Mesothelial cell of epicardium (in vitro differentiated cells): ENCODE data around the gene CYTH3. TPM values are rescaled to one million over a fixed set of nuclear protein-coding genes. Genes with fewer than 3 reads are reported as not detected.

ENCODE experiments used
- DNase-seq, 2 experiments: peaks; one replicate each; pipeline ENCODE4 v3.0.0; 2021; ENCODE audit warnings: low spot score in 2 of 2; ENCODE audit not compliant: unreplicated experiment in 2 of 2
- H3K27ac Mint-ChIP-seq: 2 replicates; pipeline ENCODE4 v1.8.0; 2021; ENCODE audit warnings: mixed read lengths
- H3K27me3 Mint-ChIP-seq: 2 replicates; pipeline ENCODE4 v1.8.0; 2021; ENCODE audit warnings: low read depth, mixed read lengths
- H3K36me3 Mint-ChIP-seq: 2 replicates; pipeline ENCODE4 v1.8.0; 2021; ENCODE audit warnings: mixed read lengths
- H3K4me1 Mint-ChIP-seq: 2 replicates; pipeline ENCODE4 v1.8.0; 2021; ENCODE audit warnings: mixed read lengths
- H3K4me3 Mint-ChIP-seq: 2 replicates; pipeline ENCODE4 v1.8.0; 2021; ENCODE audit warnings: mild to moderate bottlenecking, moderate library complexity, mixed read lengths
- H3K9me3 Mint-ChIP-seq: 2 replicates; pipeline ENCODE4 v1.8.0; 2021; ENCODE audit warnings: mixed read lengths
- CTCF ChIP-seq: fragments of 200-600 bp; sonication (generic); IDR thresholded peaks from one replicate; pipeline ENCODE4 v1.5.0; 2021; ENCODE audit warnings: antibody characterized with exemption; ENCODE audit not compliant: unreplicated experiment
- total RNA-seq: library from RNA; stranded (reverse); gene quantifications from 3 replicates; pipeline ENCODE4 v1.2.1, GENCODE V29; 2021

CYTH3 gene
- total RNA-seq, 1 donor from 2014 or later = 29.2 TPM

GRCh38 chr7:6116211-6116610 lies 156.2 kb downstream of the CYTH3 start:
- Mint-ChIP-seq H3K27me3 (no peaks in the 10 kb centered on the region), H3K4me1 (no peaks in the 10 kb centered on the region)
- TF ChIP-seq CTCF = no peak

More at GRCh38 chr7:6116211-6116610, 156.2 kb downstream of the CYTH3 start:
- H3K36me3 Mint-ChIP-seq = peaks cover 55% of the 10 kb centered on the region
- H3K4me3 Mint-ChIP-seq = no peak overlapping the region
- peaks cover 4% of the 10 kb centered on the region for H3K9me3 Mint-ChIP-seq
- no peak for DNase-seq
- no peak overlapping the region for H3K27ac Mint-ChIP-seq

Other genes with a start within 250 kb of the CYTH3 start
- 0.20 to 0.29 TPM in 2 of 3 replicates, not detected in the other for gene ANKRD61, start 241.2 kb downstream of the CYTH3 start, total RNA-seq
- gene EIF2AK1, start 213.4 kb downstream of the CYTH3 start, total RNA-seq = 114 to 115 TPM (median 115 TPM) in 3 replicates
- gene USP42, start 167.7 kb downstream of the CYTH3 start, total RNA-seq = 22.5 to 25.8 TPM (median 23.6 TPM) in 3 replicates
- 21.6 to 30.4 TPM (median 21.7 TPM) in 3 replicates for gene FAM220A, start 76.3 kb upstream of the CYTH3 start, total RNA-seq
- 213 to 221 TPM (median 214 TPM) in 3 replicates for gene RAC1, start 101.9 kb upstream of the CYTH3 start, total RNA-seq
- 20.9 to 24.3 TPM (median 24.1 TPM) in 3 replicates for gene DAGLB, start 175.3 kb upstream of the CYTH3 start, total RNA-seq
- gene KDELR2, start 211.5 kb upstream of the CYTH3 start, total RNA-seq = 125 to 145 TPM (median 144 TPM) in 3 replicates